Measurements from ENCODE around the gene EEF2K. TPM values are rescaled to one million over a fixed set of nuclear protein-coding genes. Genes with fewer than 3 reads are reported as not detected.

The EEF2K gene
- total RNA-seq (2022): 25.8 and 31.8 TPM in 2 replicates
- percentile 65 among the genes with signal in this experiment for Bru-seq, nascent RNA
- percentile 73 among the genes with signal in this experiment for BruChase-seq, experiment 1, labeled RNA remaining after a 6-hour chase
- BruChase-seq, experiment 2, labeled RNA remaining after a 2-hour chase: percentile 73 among the genes with signal in this experiment
- long read RNA-seq, partial matches to known transcripts: 0 of 11 reads
- long read RNA-seq, other reads (novel, unspliced or antisense): 11 of 11 reads

- TF ChIP-seq CTCF (IDR thresholded peaks at IDR 0.05; ENCODE audit: unreplicated experiment): peak; percentile 87
- Mint-ChIP-seq H3K4me3 (ENCODE audit: low read depth, unreplicated experiment) (peak within 1 kb of the TSS; percentile 95), H3K9me3 (ENCODE audit: low read depth, unreplicated experiment) (no peaks in the 10 kb centered on the region), H3K27ac (ENCODE audit: unreplicated experiment) (peak within 1 kb of the TSS; percentile 91), H3K27me3 (ENCODE audit: unreplicated experiment) (no peaks in the 10 kb centered on the region), H3K4me1 (ENCODE audit: low read depth, unreplicated experiment) (peaks cover 22% of the 10 kb centered on the region), H3K36me3 (ENCODE audit: insufficient read depth, unreplicated experiment) (peaks cover 18% of the 10 kb centered on the region)
- DNase-seq: peak; percentile 98
- intact Hi-C loops (cut with micrococcal nuclease; ENCODE audit: unreplicated experiment): no loop called here
- no TSS peak for BruUV-seq (replicated peaks)
- CTCF ChIA-PET: interaction anchor here (0.6 to 1.4 kb wide), 11 partner anchors 10 to 1518 kb away, joined by 3 to 15 read pairs (median 5); partner anchors contain the start of gene POLR3E
These were observed at the start of gene EEF2K for GRCh38 chr16:22206013-22206841. TSS of gene EEF2K (plus strand) at chr16:22206278. CDS start at chr16:22225730, 19,452 bp downstream.

- Mint-ChIP-seq H3K4me3 (ENCODE audit: low read depth, unreplicated experiment) (no peak overlapping the region), H3K27ac (ENCODE audit: unreplicated experiment) (no peak overlapping the region), H3K9me3 (ENCODE audit: low read depth, unreplicated experiment) (peaks cover 5% of the 10 kb centered on the region), H3K36me3 (ENCODE audit: insufficient read depth, unreplicated experiment) (no peaks in the 10 kb centered on the region), H3K4me1 (ENCODE audit: low read depth, unreplicated experiment) (no peaks in the 10 kb centered on the region), H3K27me3 (ENCODE audit: unreplicated experiment) (peaks cover 49% of the 10 kb centered on the region)
- intact Hi-C loops (cut with micrococcal nuclease; ENCODE audit: unreplicated experiment): no loop called here
- no peak for DNase-seq
- CTCF ChIA-PET: interaction anchor here (0.6 kb wide), 1 partner anchor 42 kb away, joined by 4 read pairs; no protein-coding TSS in a partner anchor
- BruUV-seq (replicated peaks): no TSS peak
- TF ChIP-seq CTCF (IDR thresholded peaks at IDR 0.05; ENCODE audit: unreplicated experiment): no peak
These were observed 44.7 kb upstream of the EEF2K start for GRCh38 chr16:22161401-22161800.

DNA sequence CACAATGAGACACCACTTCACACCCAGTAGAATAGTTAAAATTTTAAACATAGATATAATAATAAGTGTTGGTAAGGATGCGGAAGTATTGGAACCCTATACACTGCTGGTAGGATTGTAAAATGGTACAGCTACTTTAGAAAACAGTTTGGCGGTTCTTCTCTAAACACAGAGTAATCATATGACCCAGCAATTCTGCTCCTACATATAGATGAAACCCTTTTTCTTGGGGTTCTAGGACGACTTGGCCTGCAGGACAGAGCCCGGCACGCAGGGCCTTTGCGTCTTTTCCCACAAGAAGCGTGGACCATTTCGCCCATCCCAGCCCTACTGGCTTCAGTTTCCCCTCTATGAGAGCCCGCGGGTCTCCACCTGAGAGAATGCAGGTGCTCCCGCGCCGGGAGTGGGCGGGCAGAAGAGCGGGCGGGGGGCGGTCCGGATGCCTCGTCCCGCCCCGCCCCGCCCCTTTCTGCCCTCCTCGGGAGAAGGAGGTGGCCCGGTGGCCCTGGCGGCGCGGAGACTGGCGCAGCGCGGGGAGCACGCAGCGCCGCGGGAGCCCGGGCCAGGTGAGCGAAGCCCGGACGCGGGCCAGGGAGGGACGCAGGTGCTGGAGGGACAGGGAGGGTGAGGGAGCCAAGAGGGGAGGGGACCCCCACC lies 44.0 kb upstream of the EEF2K start, which contains the start of gene SDR42E2:
Gene SDR42E2 (plus strand): TSS at position 508 of the 657 bp plus-strand sequence. CDS start 3,077 bp downstream, outside the sequence.
- Mint-ChIP-seq H3K27me3 (ENCODE audit: unreplicated experiment) (peaks cover 42% of the 10 kb centered on the region), H3K27ac (ENCODE audit: unreplicated experiment) (no peak within 1 kb of the TSS), H3K9me3 (ENCODE audit: low read depth, unreplicated experiment) (peaks cover 5% of the 10 kb centered on the region), H3K4me1 (ENCODE audit: low read depth, unreplicated experiment) (no peaks in the 10 kb centered on the region), H3K4me3 (ENCODE audit: low read depth, unreplicated experiment) (no peak within 1 kb of the TSS), H3K36me3 (ENCODE audit: insufficient read depth, unreplicated experiment) (no peaks in the 10 kb centered on the region)
- no TSS peak for BruUV-seq (replicated peaks)
- DNase-seq: peak; percentile 19
- no peak for TF ChIP-seq CTCF (IDR thresholded peaks at IDR 0.05; ENCODE audit: unreplicated experiment)
- CTCF ChIA-PET: no interaction called here
- intact Hi-C loops (cut with micrococcal nuclease; ENCODE audit: unreplicated experiment): no loop called here

DNA sequence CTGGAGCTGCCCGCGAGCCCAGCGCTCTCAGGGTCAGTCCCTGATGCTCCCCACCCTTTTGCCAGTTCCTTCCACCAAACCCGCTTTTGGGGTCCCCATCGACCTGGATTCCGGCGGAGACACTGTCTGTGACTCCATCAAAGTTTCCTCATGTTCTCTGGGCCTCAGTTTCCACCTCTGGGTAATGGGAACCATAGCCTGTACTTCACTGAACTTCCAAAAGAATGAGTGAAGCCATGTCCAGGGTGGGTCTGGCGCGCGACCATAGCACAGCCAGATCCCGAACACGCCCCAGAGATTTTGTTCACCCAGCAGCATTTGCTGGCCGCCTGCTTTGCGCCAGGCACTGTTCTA lies 43.4 kb upstream of the EEF2K start:
- intact Hi-C loops (cut with micrococcal nuclease; ENCODE audit: unreplicated experiment): no loop called here
- no peak for TF ChIP-seq CTCF (IDR thresholded peaks at IDR 0.05; ENCODE audit: unreplicated experiment)
- BruUV-seq (replicated peaks): no TSS peak
- Mint-ChIP-seq H3K4me3 (ENCODE audit: low read depth, unreplicated experiment) (no peak overlapping the region), H3K36me3 (ENCODE audit: insufficient read depth, unreplicated experiment) (no peaks in the 10 kb centered on the region), H3K27me3 (ENCODE audit: unreplicated experiment) (peaks cover 42% of the 10 kb centered on the region), H3K27ac (ENCODE audit: unreplicated experiment) (no peak overlapping the region), H3K9me3 (ENCODE audit: low read depth, unreplicated experiment) (peaks cover 5% of the 10 kb centered on the region), H3K4me1 (ENCODE audit: low read depth, unreplicated experiment) (no peaks in the 10 kb centered on the region)
- DNase-seq: no peak
- CTCF ChIA-PET: no interaction called here
